ENCODE measurements around the gene PERM1. TPM values are rescaled to one million over a fixed set of nuclear protein-coding genes. Genes with fewer than 3 reads are reported as not detected.

Gene PERM1
- total RNA-seq, 2 experiments from 2014 or later = not detected

- Histone ChIP-seq H3K9me3 (ENCODE audit: control insufficient read depth in 1 of 2, insufficient read depth in 1 of 2, low read length in 2 of 2) (no peaks in the 10 kb centered on the region), H3K27ac (ENCODE audit: low read depth in 1 of 2, low read length in 2 of 2) (no peak overlapping the region), H3K4me1 (ENCODE audit: insufficient read depth, low read length) (peaks cover 46% of the 10 kb centered on the region), H3K4me3 (ENCODE audit: low read length) (no peak overlapping the region), H3K27me3 (ENCODE audit: control insufficient read depth in 1 of 2, insufficient read depth in 2 of 2, low read length in 2 of 2) (no peaks in the 10 kb centered on the region), H3K36me3 (ENCODE audit: insufficient read depth, low read length) (no peaks in the 10 kb centered on the region)
- peak overlapping the region; percentile 67 for H3K4me3 Mint-ChIP-seq
- POLR2A ChIA-PET = no interaction called here
- peaks cover 4% of the 10 kb centered on the region for H3K36me3 Mint-ChIP-seq (ENCODE audit: low read depth)
- no peaks in the 10 kb centered on the region for H3K9me3 Mint-ChIP-seq
- ATAC-seq (ENCODE audit: poor library complexity) (no peak), DNase-seq (no peak)
- no peak for TF ChIP-seq CTCF (IDR thresholded peaks at IDR 0.05)
- H3K27me3 Mint-ChIP-seq = peaks cover 1% of the 10 kb centered on the region
- CTCF ChIA-PET = no interaction called here
- H3K27ac Mint-ChIP-seq = no peak overlapping the region
- H3K4me1 Mint-ChIP-seq (ENCODE audit: low read depth) = peaks cover 8% of the 10 kb centered on the region
- intact Hi-C loops (cut with DNase I, micrococcal nuclease) = no loop called here
These were observed 18.6 kb downstream of the PERM1 start for GRCh38 chr1:963301-963651.

- TF ChIP-seq CTCF (IDR thresholded peaks at IDR 0.05) = no peak
These were observed 19.3 kb downstream of the PERM1 start for GRCh38 chr1:962381-963300.

GRCh38 chr1:961132-961669 lies 20.7 kb downstream of the PERM1 start:
- Mint-ChIP-seq H3K4me3 (peak overlapping the region; percentile 82), H3K27me3 (no peaks in the 10 kb centered on the region), H3K36me3 (ENCODE audit: low read depth) (peaks cover 18% of the 10 kb centered on the region), H3K9me3 (no peaks in the 10 kb centered on the region), H3K27ac (no peak overlapping the region), H3K4me1 (ENCODE audit: low read depth) (peaks cover 16% of the 10 kb centered on the region)
- ATAC-seq (ENCODE audit: poor library complexity) = no peak
- peak in 1 of 14 experiments; percentile 32 for DNase-seq
- peaks cover 12% of the 10 kb centered on the region for H3K36me3 ChIP-seq (ENCODE audit: insufficient read depth, low read length)
- peaks cover 47% of the 10 kb centered on the region for H3K4me1 ChIP-seq (ENCODE audit: insufficient read depth, low read length)
- intact Hi-C loops (cut with DNase I, micrococcal nuclease) = no loop called here
- CTCF ChIA-PET = no interaction called here
- no peaks in the 10 kb centered on the region for H3K9me3 ChIP-seq (ENCODE audit: control insufficient read depth in 1 of 2, insufficient read depth in 1 of 2, low read length in 2 of 2)
- POLR2A ChIA-PET = no interaction called here
- H3K4me3 ChIP-seq (ENCODE audit: low read length) = peak overlapping the region; percentile 14
- TF ChIP-seq CTCF (IDR thresholded peaks at IDR 0.05) = no peak
- no peak overlapping the region for H3K27ac ChIP-seq (ENCODE audit: low read depth in 1 of 2, low read length in 2 of 2)
- H3K27me3 ChIP-seq (ENCODE audit: control insufficient read depth in 1 of 2, insufficient read depth in 2 of 2, low read length in 2 of 2) = no peaks in the 10 kb centered on the region

More at GRCh38 chr1:962381-963300, 19.3 kb downstream of the PERM1 start:
- Histone ChIP-seq H3K27me3 (ENCODE audit: control insufficient read depth in 1 of 2, insufficient read depth in 2 of 2, low read length in 2 of 2) (no peaks in the 10 kb centered on the region), H3K4me1 (ENCODE audit: insufficient read depth, low read length) (peaks cover 51% of the 10 kb centered on the region), H3K27ac (ENCODE audit: low read depth in 1 of 2, low read length in 2 of 2) (no peak overlapping the region), H3K36me3 (ENCODE audit: insufficient read depth, low read length) (no peaks in the 10 kb centered on the region), H3K9me3 (ENCODE audit: control insufficient read depth in 1 of 2, insufficient read depth in 1 of 2, low read length in 2 of 2) (no peaks in the 10 kb centered on the region), H3K4me3 (ENCODE audit: low read length) (no peak overlapping the region)
- Mint-ChIP-seq H3K4me1 (ENCODE audit: low read depth) (peaks cover 11% of the 10 kb centered on the region), H3K36me3 (ENCODE audit: low read depth) (peaks cover 8% of the 10 kb centered on the region), H3K9me3 (no peaks in the 10 kb centered on the region), H3K27ac (no peak overlapping the region), H3K27me3 (no peaks in the 10 kb centered on the region), H3K4me3 (peak overlapping the region; percentile 82)
- POLR2A ChIA-PET = no interaction called here
- DNase-seq (no peak), ATAC-seq (ENCODE audit: poor library complexity) (no peak)
- CTCF ChIA-PET = no interaction called here
- intact Hi-C loops (cut with DNase I, micrococcal nuclease) = no loop called here
